GM18867 (cell line): ENCODE measurements around the gene ABCG2.
"Not testable (repeated sequence)": the region's sequence is repeated elsewhere in the genome, so short reads cannot be mapped to it uniquely, and the experiment has no call there.

Experiments
- ATAC-seq: cut with Tn5 transposase; IDR thresholded peaks from one replicate; pipeline ENCODE4 v1.9.1; 2021; ENCODE audit warnings: mild to moderate bottlenecking, moderate library complexity; ENCODE audit not compliant: unreplicated experiment

Gene ABCG2

GRCh38 chr4:88169298-88169697 is 10.9 kb upstream of the ABCG2 start:
- no peak for ATAC-seq

- no peak for ATAC-seq
Observed at GRCh38 chr4:88166608-88167007, 8.2 kb upstream of the ABCG2 start.

- ATAC-seq = no peak
Observed at GRCh38 chr4:88163336-88163735, 4.9 kb upstream of the ABCG2 start.

DNA sequence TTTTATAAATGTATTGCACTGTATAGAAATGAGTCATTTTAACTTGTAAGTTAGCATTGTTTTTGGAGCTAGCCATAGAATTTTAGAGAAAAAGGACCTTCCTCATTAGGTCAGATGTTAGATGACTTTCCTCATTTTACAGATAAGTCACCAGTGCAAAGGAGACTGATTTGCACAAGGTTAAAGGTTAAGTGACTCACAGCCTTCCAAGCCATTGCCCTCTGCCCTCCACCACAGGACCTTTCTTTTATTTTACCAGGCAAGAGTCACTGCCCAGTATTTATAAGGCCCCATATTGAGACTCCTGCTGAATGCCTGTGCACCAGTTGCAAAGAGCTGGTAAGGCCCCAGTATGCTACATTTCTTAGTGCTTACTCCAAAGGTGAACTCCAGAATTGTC is 4.2 kb upstream of the ABCG2 start:
- no peak for ATAC-seq

DNA sequence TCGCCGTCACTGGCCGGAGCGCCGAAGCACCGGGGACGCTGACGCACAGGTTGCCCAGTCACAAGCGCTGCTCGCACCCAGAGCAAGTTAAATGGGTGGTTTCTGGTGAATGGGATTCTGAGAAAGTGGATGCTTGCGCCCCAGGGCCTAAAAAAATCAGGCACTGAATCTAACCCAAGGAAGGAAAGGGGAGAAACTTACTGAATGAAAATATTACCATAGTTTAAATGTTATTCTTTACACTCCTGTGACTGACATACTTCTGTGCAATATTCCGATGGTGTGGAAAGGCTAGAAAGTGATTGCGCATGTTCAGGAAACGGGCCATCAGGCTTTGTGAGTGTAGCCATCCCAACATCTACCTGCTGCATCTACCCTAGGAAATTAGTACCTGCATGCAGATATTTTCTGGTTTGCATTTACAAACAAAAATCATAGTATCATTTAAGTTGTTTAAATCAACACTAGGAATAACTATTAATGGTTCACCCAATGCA is 838 bp upstream of the ABCG2 start:
- ATAC-seq = peak; percentile 35

DNA sequence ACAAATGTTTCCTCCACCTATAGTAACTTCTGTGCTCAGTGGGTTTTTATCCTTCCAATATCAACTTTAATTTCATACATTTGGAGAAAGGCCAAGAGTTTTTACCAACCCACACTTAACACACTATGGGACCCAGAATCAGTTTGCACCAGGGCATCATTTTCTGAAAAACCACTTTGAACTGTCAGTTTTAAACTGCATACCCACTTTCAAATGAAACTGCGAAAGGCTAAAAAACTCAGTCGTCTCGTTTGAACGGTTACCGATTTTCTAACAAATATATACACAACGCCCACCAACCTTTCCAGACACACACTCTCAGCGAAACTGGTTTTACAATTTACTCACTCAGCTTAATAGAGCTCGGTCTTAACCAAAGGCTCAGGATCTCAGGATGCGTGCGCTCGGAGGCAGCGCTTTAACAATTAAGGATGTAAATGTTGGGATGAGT is 376 bp downstream of the ABCG2 start:
- ATAC-seq = peak; percentile 68

DNA sequence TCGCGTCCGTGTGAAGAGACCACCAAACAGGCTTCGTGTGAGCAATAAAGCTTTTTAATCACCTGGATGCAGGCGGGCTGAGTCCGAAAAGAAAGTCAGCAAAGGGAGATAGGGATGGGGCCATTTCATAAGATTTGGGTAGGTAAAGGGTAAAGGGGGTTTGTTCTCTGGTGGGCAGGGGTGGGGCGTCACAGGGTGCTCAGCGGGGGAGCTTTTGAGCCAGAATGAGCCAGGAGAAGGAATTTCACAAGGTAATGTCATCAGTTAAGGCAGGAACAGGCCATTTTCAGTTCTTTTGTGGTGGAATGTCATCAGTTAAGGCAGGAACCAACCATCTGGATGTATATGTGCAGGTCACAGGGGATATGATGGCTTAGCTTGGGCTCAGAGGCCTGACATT is 6.1 kb downstream of the ABCG2 start:
- not testable (repeated sequence) for ATAC-seq

DNA sequence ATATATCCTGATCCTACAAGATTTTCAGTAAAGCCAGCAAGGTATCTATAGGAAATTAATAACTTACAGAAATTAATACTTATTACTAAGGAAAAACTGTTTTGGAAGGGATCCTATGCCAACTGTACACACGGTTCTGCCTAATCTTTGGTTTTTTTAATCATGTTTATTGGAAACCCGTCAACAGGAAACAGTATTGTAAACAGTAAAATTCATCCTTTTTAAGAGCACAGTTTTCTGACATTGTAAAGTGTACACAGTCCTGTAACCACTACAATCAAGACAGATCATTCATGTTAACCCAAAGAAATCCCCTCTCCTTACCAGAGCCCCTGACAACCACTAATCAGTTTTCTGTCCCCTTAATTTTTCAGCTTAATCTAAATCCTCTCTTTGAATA is 9.9 kb downstream of the ABCG2 start:
- ATAC-seq = no peak

DNA sequence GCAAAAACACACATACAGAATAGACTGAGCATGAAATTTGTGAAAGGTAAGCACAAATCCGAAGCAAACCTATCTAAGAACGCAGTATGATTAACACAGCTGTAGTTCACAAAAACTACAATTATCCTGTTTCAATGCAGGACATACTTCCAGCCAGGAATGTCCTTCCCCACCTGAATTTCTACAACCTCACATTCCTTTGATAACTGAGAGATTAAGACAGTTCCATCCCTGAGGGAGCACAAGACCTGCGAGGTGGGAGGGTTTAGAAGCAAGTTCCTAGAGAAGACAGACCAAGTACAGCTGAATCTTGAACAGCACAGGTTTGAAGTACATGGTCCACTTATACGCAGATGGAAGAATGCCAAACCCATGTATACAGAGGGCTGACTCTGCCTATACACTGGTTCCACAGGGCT is 10.6 kb downstream of the ABCG2 start:
- ATAC-seq = no peak

- no peak for ATAC-seq
Observed at GRCh38 chr4:88146891-88147290, 11.5 kb downstream of the ABCG2 start.

GRCh38 chr4:88144866-88145300 is 13.6 kb downstream of the ABCG2 start:
- no peak for ATAC-seq

DNA sequence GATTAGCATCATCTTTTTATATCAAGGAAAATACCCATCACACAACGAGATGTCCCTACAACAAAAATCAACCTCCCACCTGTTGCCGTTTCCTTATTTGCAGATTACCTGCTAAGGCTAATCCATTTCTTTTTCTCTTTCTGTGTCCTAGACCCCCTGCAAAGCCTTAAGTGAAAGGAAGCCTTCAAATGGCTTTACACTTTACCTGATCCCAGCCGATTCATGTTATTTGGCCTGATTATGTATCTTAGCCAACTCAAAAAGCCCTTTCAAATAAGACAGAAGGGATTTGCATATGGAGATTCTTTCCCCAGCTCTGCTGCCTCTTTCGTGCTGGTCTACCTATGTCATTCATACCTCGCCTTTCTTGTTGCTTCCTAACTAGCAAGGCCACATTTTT is 14.4 kb downstream of the ABCG2 start:
- ATAC-seq = no peak

GRCh38 chr4:88143504-88143903 is 14.9 kb downstream of the ABCG2 start:
- no peak for ATAC-seq

GRCh38 chr4:88138561-88138960 is 19.9 kb downstream of the ABCG2 start:
- no peak for ATAC-seq

DNA sequence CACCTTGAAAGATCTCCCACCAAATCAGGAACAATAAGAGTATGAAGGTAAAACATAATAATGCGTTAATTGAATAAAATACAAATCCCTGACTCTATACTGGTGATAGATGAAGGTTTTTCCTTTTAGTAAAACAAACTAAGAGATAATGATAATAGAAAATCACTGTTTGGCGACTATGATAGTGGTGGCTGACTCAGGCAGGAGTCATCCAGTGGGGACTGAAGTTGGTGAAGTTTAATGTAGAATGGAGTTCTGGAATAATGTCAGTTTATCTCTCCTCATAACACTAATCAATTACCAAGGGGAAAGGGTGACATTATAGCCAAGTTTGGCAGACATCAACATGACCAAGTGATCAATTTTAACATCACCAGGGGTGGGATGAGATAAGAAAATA is 21.3 kb downstream of the ABCG2 start:
- ATAC-seq = no peak

DNA sequence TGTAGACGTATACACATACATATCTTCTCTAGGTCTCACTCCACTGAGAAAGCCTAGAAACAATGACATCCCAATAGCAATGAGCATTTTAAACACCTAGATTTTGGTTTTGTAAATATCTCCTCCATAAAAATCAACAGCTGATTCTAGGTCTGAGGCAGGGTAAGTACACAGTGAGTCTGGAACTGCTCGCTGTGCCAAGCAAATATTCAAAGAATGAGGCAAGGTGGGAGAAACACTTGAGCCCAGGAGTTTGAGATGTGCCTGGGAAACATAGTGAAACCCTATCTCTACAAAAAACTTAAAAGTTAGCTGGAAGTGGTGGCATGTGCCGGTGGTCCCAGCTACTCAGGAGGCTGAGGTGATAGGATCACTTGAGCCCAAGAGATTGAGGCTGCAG is 22.2 kb downstream of the ABCG2 start:
- no peak for ATAC-seq

DNA sequence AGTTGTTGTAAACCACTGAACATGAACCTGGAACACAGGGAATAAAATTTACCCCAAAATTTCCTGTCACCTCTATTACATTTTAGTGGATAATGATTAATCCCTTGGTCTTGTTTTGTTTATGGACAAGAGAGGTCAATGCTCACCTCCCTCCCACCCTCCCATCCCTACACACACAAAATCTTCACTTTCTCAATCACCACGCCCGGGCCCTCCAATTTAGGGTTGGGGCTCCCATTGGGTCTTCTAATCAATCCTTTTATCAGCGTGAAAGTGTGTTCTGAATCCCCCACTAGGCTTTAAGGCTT is 23.1 kb downstream of the ABCG2 start:
- ATAC-seq = no peak

- ATAC-seq = no peak
Observed at GRCh38 chr4:88134536-88135355, 23.7 kb downstream of the ABCG2 start.

DNA sequence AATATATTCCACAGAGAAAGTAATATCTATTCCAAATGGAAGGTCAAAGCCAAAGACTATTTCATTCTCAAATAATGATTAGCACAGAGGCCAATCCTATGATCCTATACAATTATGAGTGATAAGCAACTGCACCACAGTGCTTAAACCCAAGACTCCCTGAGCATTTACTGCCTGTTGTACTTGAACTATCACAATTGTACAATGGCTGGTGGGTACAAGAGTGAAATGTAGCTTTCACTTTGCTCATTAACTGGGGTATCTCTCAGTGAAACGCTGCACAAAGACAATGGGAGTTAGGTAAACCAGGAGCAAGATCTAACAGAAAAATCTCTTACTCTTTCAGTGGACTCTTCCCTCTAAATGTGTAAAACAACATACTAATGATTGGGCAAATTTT is 24.3 kb downstream of the ABCG2 start:
- no peak for ATAC-seq

DNA sequence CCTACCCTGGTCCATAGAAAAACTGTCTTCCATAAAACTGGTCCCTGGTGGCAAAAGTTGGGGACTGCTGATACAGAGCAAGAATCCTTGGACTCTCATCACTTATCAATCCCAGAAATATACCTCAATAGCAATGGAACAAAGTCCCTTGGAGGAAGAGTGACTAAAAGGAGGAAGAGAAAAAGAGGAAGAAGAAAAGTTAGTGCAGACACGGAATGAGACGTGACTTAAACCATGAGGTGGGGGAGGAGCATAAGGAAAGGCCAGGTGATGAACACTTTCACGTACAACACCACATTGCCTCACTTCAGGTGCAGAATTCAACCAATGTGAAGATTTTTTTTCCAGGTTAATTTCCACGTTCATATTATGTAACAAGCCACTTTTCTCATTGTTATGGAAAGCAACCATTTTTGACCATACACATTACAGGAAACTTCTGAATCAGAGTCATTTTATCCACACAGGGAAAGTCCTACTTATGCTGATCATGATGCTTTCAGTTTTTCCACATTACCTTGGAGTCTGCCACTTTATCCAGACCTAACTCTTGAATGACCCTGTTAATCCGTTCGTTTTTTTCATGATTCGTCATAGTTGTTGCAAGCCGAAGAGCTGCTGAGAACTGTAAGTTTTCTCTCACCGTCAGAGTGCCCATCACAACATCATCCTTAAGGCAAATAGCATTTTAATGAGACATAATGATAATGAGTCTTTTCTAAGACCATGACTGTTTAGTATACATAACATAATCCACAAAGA is 27.7 kb downstream of the ABCG2 start:
- no peak for ATAC-seq

- no peak for ATAC-seq
Observed at GRCh38 chr4:88130003-88130402, 28.4 kb downstream of the ABCG2 start.

DNA sequence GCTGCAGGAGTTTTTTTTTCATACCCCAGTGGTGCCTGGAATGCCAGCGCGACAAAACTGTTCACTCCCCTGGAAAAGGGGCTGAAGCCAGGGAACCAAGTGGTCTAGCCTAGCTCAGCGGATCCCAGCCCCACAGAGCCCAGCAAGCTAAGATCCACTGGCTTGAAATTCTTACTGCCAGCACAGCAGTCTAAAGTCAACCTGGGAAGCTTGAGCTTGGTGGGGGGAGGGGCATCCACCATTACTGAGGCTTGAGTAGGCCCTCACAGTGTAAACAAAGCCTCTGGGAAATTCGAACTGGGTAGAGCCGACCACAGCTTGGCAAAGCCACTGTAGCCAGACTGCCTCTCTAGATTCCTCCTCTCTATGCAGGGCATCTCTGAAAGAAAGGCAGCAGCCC is 36.2 kb downstream of the ABCG2 start:
- ATAC-seq = not testable (repeated sequence)
